Activated effector memory CD4-positive, alpha-beta T cell treated with Interleukin-2 at 50 U/mL for 16 hours (primary cell): Measurements from ENCODE around the gene APOBEC3F.
"Not testable (repeated sequence)": the region's sequence is repeated elsewhere in the genome, so short reads cannot be mapped to it uniquely, and the experiment has no call there.

Experiments used
- DNase-seq: peaks from one replicate; pipeline ENCODE4 v3.0.0-alpha.2; 2020

APOBEC3F gene

DNA sequence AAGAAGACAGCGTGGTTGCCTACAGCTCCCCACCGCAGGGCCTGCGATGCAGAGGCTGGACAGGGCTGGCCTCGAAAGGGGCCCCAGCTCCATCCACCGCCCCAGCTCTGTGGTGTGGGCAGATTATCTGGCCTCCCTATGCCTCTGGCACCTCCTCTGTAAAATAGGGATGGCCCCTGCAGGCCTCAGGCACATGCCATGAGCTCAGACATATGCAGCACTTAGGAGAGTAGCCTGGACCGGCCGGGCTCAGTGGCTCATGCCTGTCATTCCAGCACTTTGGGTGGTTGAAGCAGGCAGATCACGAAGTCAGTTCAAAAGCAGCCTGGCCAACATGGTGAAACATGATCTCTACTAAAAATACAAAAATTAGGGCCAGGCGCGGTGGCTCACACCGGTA lies 12.4 kb upstream of the APOBEC3F start:
- DNase-seq: no peak

DNA sequence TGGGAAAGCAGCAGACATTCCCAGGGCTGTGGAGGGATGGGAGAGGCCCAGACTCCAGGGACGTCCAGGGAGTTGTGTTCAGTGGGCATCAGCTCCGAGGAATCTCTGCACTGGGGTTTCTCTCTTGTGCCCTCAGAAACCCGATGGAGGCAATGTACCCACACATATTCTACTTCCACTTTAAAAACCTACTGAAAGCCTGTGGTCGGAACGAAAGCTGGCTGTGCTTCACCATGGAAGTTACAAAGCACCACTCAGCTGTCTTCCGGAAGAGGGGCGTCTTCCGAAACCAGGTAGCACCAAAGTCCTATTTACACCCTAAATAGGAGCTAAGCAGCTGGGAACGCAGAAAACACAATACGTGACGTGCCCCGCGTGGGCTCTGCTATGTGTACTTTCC lies 11.4 kb upstream of the APOBEC3F start:
- no peak for DNase-seq

DNA sequence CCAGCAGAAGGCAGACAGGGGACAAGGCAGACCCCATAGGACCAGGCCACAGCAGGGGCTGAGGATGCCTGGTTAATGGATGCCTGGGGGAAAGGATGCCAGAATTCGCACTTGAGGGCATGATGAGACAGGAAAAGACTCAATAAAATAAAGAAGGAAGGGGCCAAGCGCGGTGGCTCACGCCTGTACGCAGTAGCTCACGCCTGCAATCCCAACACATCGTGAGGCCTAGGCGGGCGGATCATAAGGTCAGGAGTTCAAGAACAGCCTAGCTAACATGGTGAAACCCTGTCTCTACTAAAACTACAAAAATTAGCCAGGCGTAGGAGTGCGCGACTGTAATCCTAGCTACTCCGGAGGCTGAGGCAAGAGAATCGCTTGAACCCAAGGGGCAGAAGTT lies 10.0 kb upstream of the APOBEC3F start:
- DNase-seq: no peak

DNA sequence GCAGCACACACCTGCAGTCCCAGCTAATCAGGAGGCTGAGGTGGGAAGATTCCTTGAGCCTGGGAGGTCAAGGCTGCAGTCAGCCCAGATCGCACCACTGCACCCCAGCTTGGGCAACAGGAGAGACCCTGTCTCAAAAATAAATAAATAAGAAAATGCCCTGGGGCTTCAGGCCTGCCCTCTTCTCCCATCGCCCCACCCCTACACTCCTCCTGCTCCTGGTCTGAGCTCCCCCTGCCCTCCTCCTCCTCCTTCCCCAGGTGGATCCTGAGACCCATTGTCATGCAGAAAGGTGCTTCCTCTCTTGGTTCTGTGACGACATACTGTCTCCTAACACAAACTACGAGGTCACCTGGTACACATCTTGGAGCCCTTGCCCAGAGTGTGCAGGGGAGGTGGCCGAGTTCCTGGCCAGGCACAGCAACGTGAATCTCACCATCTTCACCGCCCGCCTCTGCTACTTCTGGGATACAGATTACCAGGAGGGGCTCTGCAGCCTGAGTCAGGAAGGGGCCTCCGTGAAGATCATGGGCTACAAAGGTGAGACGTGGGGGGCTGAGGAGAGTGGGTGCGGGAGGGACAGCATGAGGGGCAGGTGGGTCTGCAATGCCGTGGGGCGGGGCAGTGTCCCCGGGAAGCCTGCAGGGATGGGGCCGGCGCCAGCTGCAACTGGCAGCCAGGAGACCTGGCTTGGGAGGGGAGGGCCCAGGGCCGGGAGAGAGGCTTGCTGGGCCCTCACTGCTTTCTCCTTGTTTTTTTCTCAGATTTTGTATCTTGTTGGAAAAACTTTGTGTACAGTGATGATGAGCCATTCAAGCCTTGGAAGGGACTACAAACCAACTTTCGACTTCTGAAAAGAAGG lies 9.0 kb upstream of the APOBEC3F start:
- not testable (repeated sequence) for DNase-seq

DNA sequence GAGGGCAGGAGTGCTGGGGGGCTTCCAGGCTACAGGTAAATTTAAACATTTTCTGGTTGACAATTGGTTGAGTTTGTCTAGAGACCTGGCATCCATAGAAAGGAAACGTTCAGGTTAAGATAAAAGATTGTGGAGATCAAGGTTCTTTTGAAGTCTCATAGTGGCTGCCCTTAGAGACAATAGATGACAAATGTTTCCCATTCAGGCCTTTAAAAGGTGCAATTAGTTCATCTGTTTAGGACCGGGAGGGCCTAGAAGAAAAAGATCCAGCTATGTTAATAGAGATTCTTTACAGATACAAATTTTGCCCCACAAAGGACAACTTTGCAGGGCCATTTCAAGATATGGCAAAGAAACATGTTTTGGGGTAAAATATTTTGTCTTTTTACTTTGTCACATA lies 3.6 kb upstream of the APOBEC3F start:
- not testable (repeated sequence) for DNase-seq

DNA sequence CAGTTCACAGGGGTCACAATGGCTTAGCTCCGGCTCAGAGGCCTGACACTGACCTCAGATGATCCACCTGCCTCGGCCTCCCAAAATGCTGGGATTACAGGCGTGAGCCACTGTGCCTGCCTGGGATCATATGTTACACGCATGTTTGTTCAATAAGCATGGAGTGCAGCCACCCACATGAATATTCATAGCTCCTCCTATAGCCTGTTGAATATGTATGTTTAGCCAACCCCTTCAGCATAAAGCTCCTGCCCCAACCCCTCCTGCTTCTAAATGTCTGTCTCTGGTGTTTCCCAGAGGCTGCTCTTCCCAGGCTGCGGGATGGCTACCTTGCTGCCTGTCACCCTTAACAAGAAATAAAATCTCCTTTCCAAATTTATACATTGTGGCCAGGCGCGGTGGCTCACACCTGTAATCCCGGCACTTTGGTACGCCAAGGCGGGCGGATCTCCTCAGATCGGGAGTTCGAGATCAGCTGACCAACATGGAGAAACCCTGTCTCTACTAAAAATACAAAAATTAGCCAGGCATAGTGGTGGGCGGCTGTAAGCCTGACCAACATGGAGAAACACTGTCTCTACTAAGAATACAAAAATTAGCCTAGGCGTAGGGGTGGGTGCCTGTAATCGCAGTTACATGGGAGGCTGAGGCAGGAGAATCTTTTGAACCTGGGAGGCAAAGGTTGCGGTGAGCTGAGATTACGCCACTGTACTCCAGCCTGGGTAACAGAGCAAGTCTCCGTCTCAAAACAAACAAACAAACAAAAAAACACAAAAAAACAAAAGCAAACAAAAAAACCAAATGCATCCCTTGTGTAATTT lies 1.1 kb upstream of the APOBEC3F start:
- no peak for DNase-seq

DNA sequence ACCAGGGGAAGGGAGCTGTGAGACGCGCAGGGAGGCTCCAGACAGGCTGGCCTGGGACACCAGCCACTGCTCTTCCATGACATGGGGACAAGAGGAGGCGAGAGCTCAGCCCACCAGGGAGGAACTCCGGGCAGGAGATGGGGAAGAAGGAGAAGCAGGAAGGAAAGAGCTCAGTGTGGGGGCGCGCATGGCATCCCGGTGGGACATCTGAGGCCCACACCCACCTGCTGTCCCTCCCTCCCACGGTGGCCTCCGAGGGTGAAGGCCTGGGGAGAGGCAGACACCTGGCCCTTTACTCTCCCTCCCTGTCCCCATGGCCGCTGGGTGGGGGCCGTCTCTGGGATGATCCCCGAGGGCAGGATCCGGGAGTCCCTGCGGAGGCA lies 518 bp upstream of the APOBEC3F start:
- not testable (repeated sequence) for DNase-seq

DNA sequence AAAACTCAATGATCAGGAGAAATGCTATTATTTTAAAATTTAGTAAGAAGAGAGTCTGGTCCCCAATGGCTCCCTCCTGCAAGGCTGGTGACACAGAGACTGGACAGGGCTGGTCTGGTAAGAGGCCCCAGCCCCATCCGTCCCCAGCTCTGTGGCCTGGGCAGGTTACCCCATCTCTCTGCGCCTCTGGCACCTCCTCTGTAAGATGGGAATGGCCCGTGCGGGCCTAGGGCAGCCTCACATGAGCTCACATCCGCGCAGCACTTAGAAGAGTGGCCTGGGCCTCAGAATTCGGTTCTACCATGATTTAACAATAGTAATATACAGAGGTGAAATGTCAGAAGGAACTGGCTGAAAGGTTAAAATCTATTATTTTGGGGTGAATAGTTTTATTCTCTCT lies 1.2 kb downstream of the APOBEC3F start:
- no peak for DNase-seq

DNA sequence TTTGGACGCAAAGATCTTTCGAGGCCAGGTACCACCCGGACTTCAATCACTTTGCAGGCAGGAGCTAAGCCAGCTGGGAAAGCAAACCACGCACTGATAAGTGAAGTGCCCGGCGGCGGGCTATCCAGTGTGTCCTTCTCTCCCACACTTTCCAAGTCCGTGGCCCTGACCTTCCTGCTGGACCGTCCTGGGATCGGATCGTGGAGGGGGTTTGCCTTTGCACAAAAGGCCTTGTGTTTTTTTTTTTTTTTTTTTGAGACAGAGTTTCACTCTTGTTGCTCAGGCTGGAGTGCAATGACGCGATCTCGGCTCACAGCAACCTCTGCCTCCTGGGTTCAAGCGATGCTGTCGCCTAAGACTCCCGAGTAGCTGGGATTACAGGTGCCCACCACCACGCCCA lies 2.4 kb downstream of the APOBEC3F start:
- not testable (repeated sequence) for DNase-seq

DNA sequence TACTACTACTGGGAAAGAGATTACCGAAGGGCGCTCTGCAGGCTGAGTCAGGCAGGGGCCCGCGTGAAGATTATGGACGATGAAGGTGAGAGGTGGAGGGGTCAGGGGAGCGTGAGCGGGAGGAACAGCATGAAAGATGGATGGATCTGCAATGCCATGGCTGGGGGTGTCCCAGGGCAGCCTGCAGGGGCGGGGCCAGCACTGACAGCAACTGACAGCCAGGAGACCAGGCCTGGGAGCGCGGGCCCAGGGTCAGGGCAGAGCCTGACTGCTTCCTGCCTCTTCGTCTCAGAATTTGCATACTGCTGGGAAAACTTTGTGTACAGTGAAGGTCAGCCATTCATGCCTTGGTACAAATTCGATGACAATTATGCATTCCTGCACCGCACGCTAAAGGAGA lies 4.5 kb downstream of the APOBEC3F start:
- DNase-seq: not testable (repeated sequence)

DNA sequence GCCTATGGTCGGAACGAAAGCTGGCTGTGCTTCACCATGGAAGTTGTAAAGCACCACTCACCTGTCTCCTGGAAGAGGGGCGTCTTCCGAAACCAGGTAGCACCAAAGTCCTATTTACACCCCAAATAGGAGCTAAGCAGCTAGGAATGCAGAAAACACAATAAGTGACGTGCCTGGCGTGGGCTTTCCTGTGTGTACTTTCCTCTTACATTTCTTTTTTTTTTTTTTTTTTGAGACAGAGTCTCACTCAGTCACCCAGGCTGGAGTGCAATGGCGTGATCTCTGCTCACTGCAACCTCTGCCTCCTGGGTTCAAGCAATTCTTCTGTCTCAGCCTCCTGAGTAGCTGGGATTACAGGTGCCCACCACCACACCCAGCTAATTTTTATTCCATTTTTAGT lies 8.8 kb downstream of the APOBEC3F start:
- not testable (repeated sequence) for DNase-seq

DNA sequence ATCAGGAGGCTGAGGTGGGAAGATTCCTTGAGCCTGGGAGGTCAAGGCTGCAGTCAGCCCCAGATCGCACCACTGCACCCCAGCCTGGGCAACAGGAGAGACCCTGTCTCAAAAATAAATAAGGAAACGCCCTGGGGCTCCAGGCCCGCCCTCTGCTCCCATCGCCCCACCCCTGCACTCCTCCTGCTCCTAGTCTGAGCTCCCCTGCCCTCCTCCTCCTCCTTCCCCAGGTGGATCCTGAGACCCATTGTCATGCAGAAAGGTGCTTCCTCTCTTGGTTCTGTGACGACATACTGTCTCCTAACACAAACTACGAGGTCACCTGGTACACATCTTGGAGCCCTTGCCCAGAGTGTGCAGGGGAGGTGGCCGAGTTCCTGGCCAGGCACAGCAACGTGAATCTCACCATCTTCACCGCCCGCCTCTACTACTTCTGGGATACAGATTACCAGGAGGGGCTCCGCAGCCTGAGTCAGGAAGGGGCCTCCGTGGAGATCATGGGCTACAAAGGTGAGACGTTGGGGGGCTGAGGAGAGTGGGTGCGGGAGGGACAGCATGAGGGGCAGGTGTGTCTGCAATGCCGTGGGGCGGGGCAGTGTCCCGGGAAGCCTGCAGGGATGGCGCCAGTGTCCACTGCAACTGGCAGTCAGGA lies 11.3 kb downstream of the APOBEC3F start:
- DNase-seq: not testable (repeated sequence)

DNA sequence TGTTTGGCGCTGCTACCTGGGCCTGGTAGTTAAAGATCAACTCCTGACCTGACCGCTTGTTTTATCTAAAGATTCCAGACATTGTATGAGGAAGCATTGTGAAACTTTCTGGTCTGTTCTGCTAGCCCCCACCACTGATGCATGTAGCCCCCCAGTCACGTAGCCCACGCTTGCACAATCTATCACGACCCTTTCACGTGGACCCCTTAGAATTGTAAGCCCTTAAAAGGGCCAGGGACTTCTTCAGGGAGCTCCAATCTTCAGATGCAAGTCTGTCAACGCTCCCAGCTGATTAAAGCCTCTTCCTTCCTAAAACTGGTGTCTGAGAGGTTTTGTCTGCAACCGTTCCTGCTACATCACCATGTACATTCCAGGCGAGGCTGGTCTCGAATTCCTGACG lies 15.0 kb downstream of the APOBEC3F start:
- DNase-seq: no peak

DNA sequence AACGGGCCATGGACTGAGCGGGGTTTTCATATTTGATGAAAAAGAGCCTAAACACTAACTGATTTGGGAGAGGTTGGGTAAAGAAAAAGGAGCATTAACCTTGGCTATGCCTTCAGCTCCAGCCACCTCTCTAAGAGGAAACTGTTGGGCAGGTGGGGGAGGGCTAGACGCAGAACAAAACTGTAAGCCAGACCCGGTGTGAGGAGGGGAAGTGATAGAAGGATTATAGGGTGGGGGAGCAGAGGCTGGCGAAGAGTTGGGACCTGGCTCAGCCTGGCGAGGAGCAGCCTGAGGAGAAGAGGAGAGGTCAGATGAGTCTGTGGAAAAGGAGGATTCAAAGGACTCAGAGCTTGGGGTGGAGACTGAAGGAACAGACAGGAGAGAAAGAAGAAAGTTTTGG lies 20.6 kb downstream of the APOBEC3F start:
- DNase-seq: not testable (repeated sequence)

DNA sequence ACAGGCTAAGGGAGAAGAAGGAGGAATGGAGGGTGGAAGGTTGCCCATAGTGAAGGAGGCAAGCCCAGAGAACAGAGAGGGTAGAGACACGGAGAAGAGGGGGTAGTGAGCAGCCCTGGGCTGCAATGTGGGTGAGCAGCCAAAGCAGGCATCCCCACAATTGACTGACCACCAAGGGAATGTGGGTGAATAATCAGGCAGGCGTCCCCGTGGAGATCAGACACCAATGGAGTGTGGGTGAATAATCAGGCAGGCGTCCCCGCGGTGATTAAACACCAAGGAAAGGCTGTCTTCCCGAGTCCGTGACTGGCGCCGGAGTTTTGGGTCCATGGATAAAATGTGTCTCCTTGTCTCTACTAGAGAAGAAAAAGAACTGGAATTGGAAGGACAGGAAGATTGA lies 21.3 kb downstream of the APOBEC3F start:
- DNase-seq: not testable (repeated sequence)

DNA sequence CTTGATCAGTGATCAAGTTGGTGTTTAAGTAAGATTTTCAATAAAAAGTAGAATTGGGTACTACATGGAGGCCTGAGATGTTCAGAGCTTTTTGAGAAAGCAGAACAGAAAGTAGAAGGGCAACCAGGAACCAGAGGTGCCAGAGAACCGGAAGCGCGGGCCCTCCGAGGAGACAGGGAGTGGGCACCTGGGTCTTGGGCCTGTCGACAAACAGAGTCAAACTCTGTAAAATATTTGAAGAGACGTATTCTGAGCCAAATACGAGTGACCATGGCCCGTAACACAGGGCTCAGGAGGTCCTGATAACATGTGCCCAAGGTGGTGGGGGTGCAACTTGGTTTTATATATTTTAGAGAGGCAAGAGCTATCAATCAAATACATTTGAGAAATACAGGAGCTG lies 23.2 kb downstream of the APOBEC3F start:
- DNase-seq: not testable (repeated sequence)

DNA sequence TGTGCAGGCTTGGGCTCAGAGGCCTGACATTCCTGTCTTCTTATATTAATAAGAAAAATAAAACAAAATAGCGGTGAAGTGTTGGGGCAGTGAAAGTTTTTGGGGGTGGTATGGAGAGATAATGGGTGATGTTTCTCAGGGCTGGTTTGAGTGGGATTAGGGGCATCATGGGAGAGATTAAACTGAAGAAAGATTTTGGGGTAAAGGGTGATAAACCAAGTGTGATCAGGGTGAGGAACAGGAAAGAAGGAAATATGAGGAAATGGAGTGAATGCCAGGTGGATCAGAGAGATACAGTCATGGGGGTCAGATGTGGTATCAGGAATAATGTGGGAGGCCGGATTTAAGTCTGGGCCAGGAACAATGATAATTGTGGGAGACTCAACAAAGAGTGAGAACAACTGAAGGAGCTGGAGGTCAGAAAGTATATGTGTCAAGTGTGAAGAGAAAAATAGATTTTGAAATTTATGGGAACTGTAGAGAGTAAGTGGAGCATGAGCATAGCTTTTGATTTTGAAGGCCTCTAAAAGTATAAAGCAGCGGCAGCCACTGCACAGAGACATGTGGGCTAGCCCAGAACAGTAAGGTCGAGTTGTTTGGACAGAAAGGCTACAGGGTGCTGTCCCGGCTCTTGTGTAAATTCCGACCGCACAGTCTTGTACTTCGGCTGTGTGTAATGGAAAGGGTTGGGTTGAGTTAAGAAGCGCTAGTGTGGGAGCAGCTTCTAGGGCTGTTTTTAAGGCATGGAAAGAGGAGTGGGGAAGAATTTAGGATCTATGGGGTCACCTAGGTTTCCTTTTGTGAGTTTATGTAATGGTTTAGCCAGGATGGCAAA lies 26.0 kb downstream of the APOBEC3F start:
- not testable (repeated sequence) for DNase-seq

DNA sequence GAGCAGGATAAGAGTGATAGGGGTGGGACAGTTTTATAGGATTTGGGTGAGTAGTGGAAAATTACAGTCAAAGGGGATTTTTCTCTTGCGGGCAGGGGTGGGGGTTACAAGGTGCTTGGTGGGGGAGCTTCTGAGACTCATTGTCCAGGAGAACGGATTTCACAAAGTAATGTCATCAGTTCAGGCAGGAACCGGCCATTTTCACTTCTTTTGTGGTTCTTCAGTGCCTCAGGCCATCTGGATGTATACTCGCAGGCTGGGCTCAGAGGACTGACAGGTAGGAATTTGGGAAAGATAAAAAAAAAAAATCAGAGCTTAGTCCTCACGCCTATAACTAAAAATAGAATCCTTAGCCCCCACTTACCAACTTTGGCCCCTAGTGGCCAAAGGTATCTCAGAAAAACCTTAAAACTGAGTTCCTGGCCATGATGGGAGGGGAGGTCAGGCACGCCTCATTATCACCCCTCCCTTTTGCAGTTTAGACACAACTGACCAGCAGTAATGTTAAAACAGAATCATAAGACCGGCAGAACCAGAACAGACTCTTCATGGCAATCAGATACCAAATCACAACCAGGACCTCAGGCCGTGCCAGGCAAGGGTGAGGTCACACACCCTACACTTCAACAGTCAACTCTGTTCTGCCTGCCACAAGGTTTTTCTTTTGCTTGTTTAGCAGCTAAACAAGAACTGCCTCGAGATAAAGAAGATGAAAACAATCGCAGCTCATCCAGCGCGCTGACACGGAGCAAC lies 27.5 kb downstream of the APOBEC3F start:
- DNase-seq: no peak

DNA sequence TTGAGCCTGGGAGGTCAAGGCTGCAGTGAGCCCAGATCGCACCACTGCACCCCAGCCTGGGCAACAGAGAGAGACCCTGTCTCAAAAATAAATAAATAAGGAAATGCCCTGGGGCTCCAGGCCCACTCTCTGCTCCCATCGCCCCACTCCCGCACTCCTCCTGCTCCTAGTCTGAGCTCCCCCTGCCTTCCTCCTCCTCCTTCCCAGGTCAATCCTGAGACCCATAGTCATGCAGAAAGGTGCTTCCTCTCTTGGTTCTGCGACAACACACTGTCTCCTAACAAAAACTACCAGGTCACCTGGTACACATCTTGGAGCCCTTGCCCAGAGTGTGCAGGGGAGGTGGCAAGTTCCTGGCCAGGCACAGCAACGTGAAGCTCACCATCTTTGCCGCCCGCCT lies 29.5 kb downstream of the APOBEC3F start:
- DNase-seq: no peak

DNA sequence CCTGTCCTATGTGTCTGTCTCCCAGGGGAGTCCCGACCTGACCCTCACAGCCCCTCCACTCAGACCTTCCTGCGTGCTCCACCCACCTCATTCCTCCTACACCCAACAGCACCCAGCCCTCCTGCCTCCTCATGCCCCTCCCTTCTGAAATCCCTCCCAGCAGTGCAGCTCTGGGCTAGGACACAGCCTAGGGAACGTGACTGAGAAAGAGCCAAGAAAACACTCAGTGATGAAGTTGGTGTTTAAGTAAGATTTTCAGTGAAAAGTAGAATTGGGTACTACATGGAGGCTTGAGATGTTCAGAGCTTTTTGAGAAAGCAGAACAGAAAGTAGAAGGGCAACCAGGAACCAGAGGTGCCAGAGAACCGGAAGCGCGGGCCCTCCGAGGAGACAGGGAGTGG lies 31.9 kb downstream of the APOBEC3F start:
- not testable (repeated sequence) for DNase-seq

DNA sequence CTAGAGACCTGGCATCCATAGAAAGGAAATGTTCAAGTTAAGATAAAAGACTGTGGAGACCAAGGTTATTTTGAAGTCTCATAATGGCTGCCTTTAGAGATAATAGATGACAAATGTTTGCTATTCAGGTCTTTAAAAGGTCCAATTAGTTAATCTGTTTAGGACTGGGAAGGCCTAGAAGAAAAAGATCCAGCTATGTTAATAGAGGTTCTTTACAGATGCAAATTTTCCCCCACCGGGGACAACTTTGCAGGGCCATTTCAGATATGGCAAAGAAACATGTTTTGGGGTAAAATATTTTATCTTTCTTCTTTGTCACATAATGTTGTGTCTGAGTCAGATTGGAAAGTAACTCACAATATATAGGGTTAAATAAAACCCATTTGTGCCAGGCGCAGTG lies 33.3 kb downstream of the APOBEC3F start:
- DNase-seq: no peak
